ENCODE data around the gene PRR32.
"Not testable (repeated sequence)": the region's sequence is repeated elsewhere in the genome, so short reads cannot be mapped to it uniquely, and the experiment has no call there.

PRR32 gene

GRCh38 chrX:126819429-126819828 is at the start of gene PRR32:
Gene PRR32, plus strand, starts transcription at chrX:126819729. Its CDS starts 115 bp downstream, at chrX:126819844.
- DNase-seq (ENCODE audit: low read depth), result no peak

GRCh38 chrX:126770179-126770578 is 49.4 kb upstream of the PRR32 start:
- DNase-seq (ENCODE audit: low read depth), result no peak

DNA sequence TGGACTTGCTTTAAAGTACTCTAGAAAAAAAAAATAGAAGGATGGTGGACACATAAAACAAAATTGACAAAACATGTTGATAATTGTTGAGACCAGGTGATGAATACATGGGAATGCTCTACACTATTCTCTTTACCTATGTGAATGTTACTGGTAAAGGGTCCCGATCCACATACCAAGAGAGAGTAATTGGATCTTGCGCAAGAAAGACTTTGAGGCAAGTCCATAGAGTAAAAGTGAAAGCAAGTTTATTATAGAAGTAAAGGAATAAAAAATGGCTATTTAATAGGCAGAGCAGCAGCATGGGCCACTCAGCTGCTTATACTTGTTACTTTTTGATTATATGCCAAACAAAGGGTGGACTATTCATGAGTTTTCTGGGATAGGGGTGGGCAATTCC is 34.0 kb upstream of the PRR32 start:
- DNase-seq (ENCODE audit: low read depth), result no peak

DNA sequence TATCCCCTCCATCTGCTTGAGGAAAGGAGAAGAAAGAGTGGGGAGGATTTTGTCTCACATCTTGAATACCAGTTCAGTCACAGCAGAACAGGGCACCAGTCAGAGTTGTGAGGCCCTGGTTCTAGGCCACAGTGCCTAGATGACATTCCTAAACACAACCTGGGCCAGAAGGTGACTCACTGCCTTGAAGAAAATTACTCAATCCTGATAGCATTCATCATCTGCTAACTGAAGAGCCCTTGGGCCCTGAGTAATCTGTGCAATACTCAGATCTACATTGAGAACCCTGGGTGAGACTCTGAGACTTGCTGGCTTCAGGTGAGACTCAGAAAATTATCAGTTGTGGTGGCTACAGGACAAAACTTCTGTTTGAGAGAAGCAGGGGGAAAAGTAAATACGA is 20.5 kb upstream of the PRR32 start:
- no peak for DNase-seq (ENCODE audit: low read depth)

DNA sequence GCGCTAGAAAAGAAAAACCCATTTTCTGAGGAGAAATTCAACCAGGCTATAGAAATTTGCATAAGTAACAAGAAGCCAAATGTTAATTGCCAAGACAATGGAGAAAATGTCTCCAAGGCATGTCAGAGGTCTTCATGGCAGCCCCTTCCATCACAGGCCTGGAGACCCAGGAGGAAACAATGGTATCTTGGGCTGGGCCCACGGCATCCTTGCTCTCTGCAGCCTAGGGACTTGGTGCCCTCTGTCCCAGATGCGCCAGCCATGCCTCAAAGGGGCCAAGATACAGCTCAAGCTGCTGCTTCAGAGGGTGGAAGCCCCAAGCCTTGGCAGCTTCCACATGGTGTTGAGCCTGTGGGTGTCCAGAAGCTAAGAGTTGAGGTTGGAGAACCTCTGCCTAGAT is 12.7 kb upstream of the PRR32 start:
- not testable (repeated sequence) for DNase-seq (ENCODE audit: low read depth)

GRCh38 chrX:126815806-126816205 is 3.7 kb upstream of the PRR32 start:
- DNase-seq (ENCODE audit: low read depth), result no peak

GRCh38 chrX:126820700-126821420 is 1.3 kb downstream of the PRR32 start:
- no peak for DNase-seq (ENCODE audit: low read depth)

- no peak for DNase-seq (ENCODE audit: low read depth)
Observed at GRCh38 chrX:126824338-126825007, 4.9 kb downstream of the PRR32 start.

DNA sequence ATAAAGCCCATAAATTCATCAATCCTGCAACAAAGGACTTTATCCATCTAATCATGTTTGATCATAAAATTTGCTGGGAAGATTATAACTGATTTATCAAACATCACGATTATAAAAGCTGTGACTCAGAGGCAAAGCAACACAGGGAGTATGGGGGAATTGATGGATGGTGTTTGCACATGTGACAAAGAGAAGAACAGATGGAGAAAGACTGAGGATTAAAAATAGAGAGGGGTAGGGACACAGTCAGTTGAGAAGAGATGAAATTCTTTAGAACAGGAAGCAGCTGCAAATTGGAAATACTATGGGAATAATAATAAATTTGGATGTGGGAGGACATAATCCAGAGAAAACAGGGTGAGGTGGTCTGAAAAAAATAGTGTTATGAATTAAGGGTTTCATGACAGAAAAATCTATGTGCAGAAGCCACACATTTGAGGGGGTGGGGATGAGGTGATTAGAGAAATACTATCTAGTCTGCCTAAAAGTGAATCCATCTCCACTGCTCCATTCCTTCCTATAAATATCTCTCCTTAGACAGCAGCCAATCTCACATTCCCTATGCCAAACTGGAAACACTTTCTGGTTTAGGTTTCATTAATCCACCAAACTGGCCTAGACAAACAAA is 6.2 kb downstream of the PRR32 start:
- no peak for DNase-seq (ENCODE audit: low read depth)

DNA sequence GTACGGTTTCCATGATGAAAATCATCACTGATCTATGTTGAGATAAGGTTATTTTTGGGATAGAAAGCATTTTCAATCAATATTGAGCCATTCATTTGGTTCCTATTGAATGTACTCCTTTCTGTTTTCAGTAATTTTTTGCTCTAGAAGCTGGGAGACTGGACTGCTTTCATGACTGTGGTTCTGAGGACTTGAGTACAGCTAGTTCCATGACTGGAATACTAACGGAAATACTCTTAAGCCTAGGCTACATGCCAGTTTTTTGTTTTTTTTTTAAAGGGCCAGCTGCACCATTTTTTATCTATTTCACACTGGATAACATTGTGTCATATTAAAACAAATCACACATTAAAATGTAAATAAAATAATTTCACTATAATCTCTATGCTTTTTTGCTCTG is 16.7 kb downstream of the PRR32 start:
- DNase-seq (ENCODE audit: low read depth), result no peak

GRCh38 chrX:126847143-126847542 is 27.6 kb downstream of the PRR32 start:
- no peak for DNase-seq (ENCODE audit: low read depth)

GRCh38 chrX:126855839-126856524 is 36.5 kb downstream of the PRR32 start:
- no peak for DNase-seq (ENCODE audit: low read depth)

Data from CMK (cell line).